Activated T-cell treated with anti-CD3 and anti-CD28 coated beads for 4 hours (primary cell): Measurements from ENCODE around the gene ELL.
"Not testable (repeated sequence)": the region's sequence is repeated elsewhere in the genome, so short reads cannot be mapped to it uniquely, and the experiment has no call there.

ENCODE experiments used
- DNase-seq: peaks from one replicate; pipeline ENCODE4 v3.0.0-alpha.2; 2020

ELL gene

GRCh38 chr19:18418483-18419194 is 103.2 kb downstream of the ELL start:
- DNase-seq: no peak

GRCh38 chr19:18418029-18418482 is 103.8 kb downstream of the ELL start:
- no peak for DNase-seq

- DNase-seq: no peak
Observed at GRCh38 chr19:18417250-18418028, 104.4 kb downstream of the ELL start.

GRCh38 chr19:18416778-18417249 is 105.1 kb downstream of the ELL start:
- peak; percentile 50 for DNase-seq

- no peak for DNase-seq
Observed at GRCh38 chr19:18415178-18415867, 106.5 kb downstream of the ELL start.

GRCh38 chr19:18414504-18415177 is 107.2 kb downstream of the ELL start:
- DNase-seq: no peak

GRCh38 chr19:18412610-18413239 is 109.1 kb downstream of the ELL start:
- DNase-seq: no peak

GRCh38 chr19:18408053-18408476 is 113.8 kb downstream of the ELL start:
- DNase-seq: no peak

GRCh38 chr19:18406749-18407148 is 115.1 kb downstream of the ELL start:
- no peak for DNase-seq

- DNase-seq: not testable (repeated sequence)
Observed at GRCh38 chr19:18405754-18406153, 116.1 kb downstream of the ELL start.

- not testable (repeated sequence) for DNase-seq
Observed at GRCh38 chr19:18402455-18403248, 119.2 kb downstream of the ELL start.

- no peak for DNase-seq
Observed at GRCh38 chr19:18401580-18402112, 120.2 kb downstream of the ELL start.

GRCh38 chr19:18399008-18399407 is 122.9 kb downstream of the ELL start:
- no peak for DNase-seq

GRCh38 chr19:18397242-18398202 is 124.3 kb downstream of the ELL start, which contains the start of gene LRRC25:
LRRC25 (minus strand) TSS chr19:18397622; CDS start chr19:18396963, 659 bp downstream.
- DNase-seq: no peak

GRCh38 chr19:18396471-18397241 is 125.2 kb downstream of the ELL start:
- DNase-seq: no peak

GRCh38 chr19:18393836-18394235 is 128.0 kb downstream of the ELL start:
- DNase-seq: no peak

- DNase-seq: no peak
Observed at GRCh38 chr19:18392926-18393325, 128.9 kb downstream of the ELL start.
